Smooth muscle cell (in vitro differentiated cells): ENCODE results near the gene ZSWIM6. TPM values are rescaled to one million over a fixed set of nuclear protein-coding genes. Genes with fewer than 3 reads are reported as not detected.

ENCODE experiments used
- DNase-seq: peaks from one replicate; lab custom pipeline; 2025; ENCODE audit not compliant: unreplicated experiment; lab: John Stamatoyannopoulos, UW
- H2AFZ ChIP-seq: fragments of 200-600 bp; sonication (generic); 2 replicates; pipeline ENCODE4 v1.6.0; 2016; ENCODE audit warnings: antibody characterized with exemption, low read depth, mild to moderate bottlenecking
- H3F3A ChIP-seq: fragments of 200-600 bp; sonication (generic); 2 replicates; pipeline ENCODE4 v1.6.0; 2017; ENCODE audit warnings: antibody characterized with exemption, low read depth
- H3K27ac ChIP-seq: fragments of 200-600 bp; sonication (generic); 2 replicates; pipeline ENCODE4 v1.5.1; 2016; ENCODE audit warnings: low read depth, mild to moderate bottlenecking
- H3K27me3 ChIP-seq: fragments of 200-600 bp; sonication (generic); 2 replicates; pipeline ENCODE4 v1.6.1; 2016; ENCODE audit warnings: low read depth, mild to moderate bottlenecking
- H3K36me3 ChIP-seq: fragments of 200-600 bp; sonication (generic); 2 replicates; pipeline ENCODE4 v1.5.1; 2016; ENCODE audit warnings: low read depth
- H3K4me1 ChIP-seq: fragments of 200-600 bp; sonication (generic); 2 replicates; pipeline ENCODE4 v1.5.1; 2016; ENCODE audit warnings: low read depth
- H3K4me2 ChIP-seq: fragments of 200-600 bp; sonication (generic); 2 replicates; pipeline ENCODE4 v1.6.0; 2016; ENCODE audit warnings: mild to moderate bottlenecking
- H3K4me3 ChIP-seq: fragments of 200-600 bp; sonication (generic); 2 replicates; pipeline ENCODE4 v1.5.1; 2016; ENCODE audit warnings: mild to moderate bottlenecking
- H3K79me2 ChIP-seq: fragments of 200-600 bp; sonication (generic); 2 replicates; pipeline ENCODE4 v1.6.0; 2016; ENCODE audit warnings: low read depth, mild to moderate bottlenecking
- H3K9ac ChIP-seq: fragments of 200-600 bp; sonication (generic); 2 replicates; pipeline ENCODE4 v1.6.0; 2016; ENCODE audit warnings: low read depth
- H3K9me3 ChIP-seq: fragments of 200-600 bp; sonication (generic); replicated peaks from 2 replicates; pipeline ENCODE4 v1.5.1; 2016; ENCODE audit warnings: low read depth
- H4K20me1 ChIP-seq: fragments of 200-600 bp; sonication (generic); 2 replicates; pipeline ENCODE4 v1.6.0; 2016; ENCODE audit warnings: low read depth
- WGBS: methylation state at CpG from one replicate; pipeline ENCODE4 v1.1.7; 2016; ENCODE audit warnings: low lambda C conversion rate; 5-methylcytosine and 5-hydroxymethylcytosine counted together
- polyA plus RNA-seq: library from polyadenylated mRNA; unstranded; fragments of >200 nt; fragmentation: Nextera tagmentation; extraction: Ambion mirVana; gene quantifications from 2 replicates; pipeline ENCODE4 v1.2.1, GENCODE V29; 2016
- total RNA-seq: library from RNA; depleted of rRNA; stranded (reverse); fragments of >200 nt; gene quantifications from 2 replicates; pipeline ENCODE4 v1.2.3, GENCODE V29; 2014
- TF ChIP-seq, protein P1 (sequence below): fragments of 200-600 bp; sonication (generic); IDR thresholded peaks from 2 replicates; pipeline ENCODE4 v1.5.1; 2017; ENCODE audit warnings: borderline replicate concordance, mild to moderate bottlenecking, antibody characterized with exemption; ENCODE audit not compliant: insufficient read depth, poor library complexity, severe bottlenecking

ZSWIM6 gene
- total and polyA plus RNA-seq, 2 experiments from 2014 or later, result 9.1 to 25.5 TPM

- Histone ChIP-seq H3K4me3 (no peak overlapping the region), H2AFZ (no peak overlapping the region), H3K79me2 (peaks cover 100% of the 10 kb centered on the region), H3K9ac (no peak overlapping the region), H3K4me2 (no peak overlapping the region), H3K9me3 (no peaks in the 10 kb centered on the region), H4K20me1 (peaks cover 100% of the 10 kb centered on the region), H3K4me1 (no peaks in the 10 kb centered on the region), H3K27ac (no peak overlapping the region), H3F3A (no peaks in the 10 kb centered on the region), H3K36me3 (no peaks in the 10 kb centered on the region), H3K27me3 (no peaks in the 10 kb centered on the region)
- TF ChIP-seq, protein P1, sequence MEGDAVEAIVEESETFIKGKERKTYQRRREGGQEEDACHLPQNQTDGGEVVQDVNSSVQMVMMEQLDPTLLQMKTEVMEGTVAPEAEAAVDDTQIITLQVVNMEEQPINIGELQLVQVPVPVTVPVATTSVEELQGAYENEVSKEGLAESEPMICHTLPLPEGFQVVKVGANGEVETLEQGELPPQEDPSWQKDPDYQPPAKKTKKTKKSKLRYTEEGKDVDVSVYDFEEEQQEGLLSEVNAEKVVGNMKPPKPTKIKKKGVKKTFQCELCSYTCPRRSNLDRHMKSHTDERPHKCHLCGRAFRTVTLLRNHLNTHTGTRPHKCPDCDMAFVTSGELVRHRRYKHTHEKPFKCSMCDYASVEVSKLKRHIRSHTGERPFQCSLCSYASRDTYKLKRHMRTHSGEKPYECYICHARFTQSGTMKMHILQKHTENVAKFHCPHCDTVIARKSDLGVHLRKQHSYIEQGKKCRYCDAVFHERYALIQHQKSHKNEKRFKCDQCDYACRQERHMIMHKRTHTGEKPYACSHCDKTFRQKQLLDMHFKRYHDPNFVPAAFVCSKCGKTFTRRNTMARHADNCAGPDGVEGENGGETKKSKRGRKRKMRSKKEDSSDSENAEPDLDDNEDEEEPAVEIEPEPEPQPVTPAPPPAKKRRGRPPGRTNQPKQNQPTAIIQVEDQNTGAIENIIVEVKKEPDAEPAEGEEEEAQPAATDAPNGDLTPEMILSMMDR, result no peak
- WGBS, result 98% methylated on average over 3 of the region's 3 CpGs
- no peak for DNase-seq
Measured at GRCh38 chr5:61340775-61341361, 8.8 kb downstream of the ZSWIM6 start.

DNA sequence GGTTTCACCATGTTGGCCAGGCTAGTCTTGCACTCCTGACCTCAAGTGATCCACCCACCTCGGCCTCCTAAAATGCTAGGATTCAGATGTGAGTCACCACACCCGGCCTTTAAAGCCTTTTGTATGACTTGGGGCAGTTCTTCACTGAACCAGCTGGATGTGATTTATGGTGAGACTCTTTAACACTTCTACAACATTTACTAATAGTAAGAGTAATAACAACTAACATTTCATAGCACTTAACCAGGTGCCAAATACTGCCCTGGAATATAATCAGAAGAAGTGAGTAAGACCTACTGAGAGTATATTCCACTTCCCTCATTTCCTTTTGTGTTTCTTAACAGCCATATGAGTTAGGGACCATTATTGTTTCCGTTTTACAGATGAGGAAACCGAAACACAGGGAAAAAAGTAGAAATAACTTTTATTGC, 10.0 kb downstream of the ZSWIM6 start:
- no peak overlapping the region for H3K4me2 ChIP-seq
- H3K79me2 ChIP-seq, result peaks cover 100% of the 10 kb centered on the region
- H3F3A ChIP-seq, result no peaks in the 10 kb centered on the region
- TF ChIP-seq, protein P1, result no peak
- H3K9me3 ChIP-seq, result no peaks in the 10 kb centered on the region
- no peaks in the 10 kb centered on the region for H3K27me3 ChIP-seq
- no peak overlapping the region for H3K4me3 ChIP-seq
- peaks cover 100% of the 10 kb centered on the region for H4K20me1 ChIP-seq
- DNase-seq, result no peak
- peak overlapping the region; percentile 43 for H3K27ac ChIP-seq
- H3K4me1 ChIP-seq, result no peaks in the 10 kb centered on the region
- H2AFZ ChIP-seq, result no peak overlapping the region
- no peak overlapping the region for H3K9ac ChIP-seq
- no peaks in the 10 kb centered on the region for H3K36me3 ChIP-seq
- 54% methylated on average over 4 of the region's 4 CpGs for WGBS

- Histone ChIP-seq H3K36me3 (no peaks in the 10 kb centered on the region), H3K9ac (no peak overlapping the region), H2AFZ (no peak overlapping the region), H3K4me2 (no peak overlapping the region), H3K27me3 (no peaks in the 10 kb centered on the region), H3F3A (peaks cover 3% of the 10 kb centered on the region), H3K4me3 (no peak overlapping the region), H3K27ac (no peak overlapping the region), H4K20me1 (peaks cover 100% of the 10 kb centered on the region), H3K79me2 (peaks cover 100% of the 10 kb centered on the region), H3K9me3 (no peaks in the 10 kb centered on the region), H3K4me1 (no peaks in the 10 kb centered on the region)
- 61% methylated on average over 6 of the region's 6 CpGs for WGBS
- DNase-seq, result no peak
- TF ChIP-seq, protein P1, result no peak
Measured at GRCh38 chr5:61344187-61344944, 12.3 kb downstream of the ZSWIM6 start.
